Liver (tissue), 3 donors: ENCODE results near the gene YDJC.

Source experiments
- ATF3 ChIP-seq: IDR thresholded peaks from 2 replicates; pipeline ENCODE4 v1.6.1; 2016; ENCODE audit warnings: antibody characterized with exemption
- FOXA1 ChIP-seq: IDR thresholded peaks from 2 replicates; pipeline ENCODE4 v1.6.1; 2016; ENCODE audit warnings: antibody characterized with exemption
- FOXA2 ChIP-seq: IDR thresholded peaks from 2 replicates; pipeline ENCODE4 v1.6.1; 2016; ENCODE audit warnings: antibody characterized with exemption
- GABPA ChIP-seq, 2 donors: IDR thresholded peaks in 1 of 2; conservative IDR thresholded peaks in 1 of 2; 2 replicates each; pipeline ENCODE4 v1.6.1; 2016; ENCODE audit warnings: antibody characterized with exemption in 2 of 2, mild to moderate bottlenecking in 1 of 2, moderate library complexity in 1 of 2
- HNF4G ChIP-seq: IDR thresholded peaks from 2 replicates; pipeline ENCODE4 v1.6.1; 2016; ENCODE audit warnings: antibody characterized with exemption
- JUND ChIP-seq, 2 donors: IDR thresholded peaks; 2 replicates each; pipeline ENCODE4 v1.6.1; 2016; ENCODE audit warnings: antibody characterized with exemption in 2 of 2
- RAD21 ChIP-seq, 2 donors: IDR thresholded peaks; 2 replicates each; pipeline ENCODE4 v1.6.1; 2016; ENCODE audit warnings: antibody characterized with exemption in 2 of 2, mild to moderate bottlenecking in 2 of 2
- RXRA ChIP-seq, 2 donors: IDR thresholded peaks; 2 replicates each; pipeline ENCODE4 v1.6.1; 2017 to 2018; ENCODE audit warnings: antibody characterized with exemption in 2 of 2, mild to moderate bottlenecking in 1 of 2
- SP1 ChIP-seq: IDR thresholded peaks from 2 replicates; pipeline ENCODE4 v1.6.1; 2018; ENCODE audit warnings: antibody characterized with exemption, mild to moderate bottlenecking
- TAF1 ChIP-seq: conservative IDR thresholded peaks from 2 replicates; pipeline ENCODE4 v1.6.1; 2016; ENCODE audit warnings: antibody characterized with exemption, mild to moderate bottlenecking
- TF ChIP-seq, protein P1 (sequence below): fragments of 150-350 bp; IDR thresholded peaks from 2 replicates; pipeline ENCODE4 v1.5.1; 2017; ENCODE audit warnings: improper control_type of control experiment, low read depth, low read length; ENCODE audit not compliant: missing input control
- TF ChIP-seq, protein P2 (sequence below): IDR thresholded peaks from 2 replicates; pipeline ENCODE4 v1.6.1; 2016; ENCODE audit warnings: antibody characterized with exemption, mild to moderate bottlenecking
- TF ChIP-seq, protein P3 (sequence below): IDR thresholded peaks from 2 replicates; pipeline ENCODE4 v1.6.1; 2016; ENCODE audit warnings: antibody characterized with exemption
- donor health status: healthy.
- donor health status: healthy.

DNA sequence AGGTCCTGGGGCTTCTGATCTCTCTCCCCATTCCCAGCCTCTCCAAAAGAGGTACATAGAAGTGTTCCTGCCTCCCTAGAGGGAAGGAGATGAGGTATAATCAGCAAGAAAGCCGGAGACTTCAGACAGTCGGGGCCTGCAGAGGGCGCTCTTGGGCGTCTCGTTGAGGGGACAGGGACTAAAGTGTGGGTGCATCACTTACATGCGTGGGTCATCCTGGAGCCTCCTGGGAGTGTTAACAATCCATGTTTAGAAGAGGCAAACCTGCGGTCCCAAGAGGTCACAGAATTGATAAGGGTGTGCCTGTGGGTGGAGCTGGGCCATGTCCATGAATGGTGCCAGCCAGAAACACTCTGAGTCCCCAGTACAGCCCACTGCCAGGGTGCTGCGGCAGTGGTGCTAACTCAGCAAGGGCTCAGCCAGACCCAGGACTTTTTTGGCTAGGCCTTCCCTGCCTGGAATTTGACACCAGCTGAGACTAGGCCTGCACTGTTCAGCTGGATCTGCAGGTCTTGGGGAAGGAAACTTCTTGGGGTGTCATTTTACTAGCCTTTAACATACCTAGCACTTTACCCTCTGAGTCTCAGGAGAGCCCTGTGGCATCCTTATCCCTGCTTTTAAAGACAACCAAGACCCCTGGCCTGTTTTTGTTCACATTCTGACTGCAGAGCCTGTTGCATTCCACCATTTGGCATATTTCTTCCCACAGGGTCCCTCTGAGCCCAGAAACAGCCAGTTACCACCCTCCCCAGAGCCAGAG is 5.5 kb downstream of the YDJC start:
- TF ChIP-seq, protein P1, sequence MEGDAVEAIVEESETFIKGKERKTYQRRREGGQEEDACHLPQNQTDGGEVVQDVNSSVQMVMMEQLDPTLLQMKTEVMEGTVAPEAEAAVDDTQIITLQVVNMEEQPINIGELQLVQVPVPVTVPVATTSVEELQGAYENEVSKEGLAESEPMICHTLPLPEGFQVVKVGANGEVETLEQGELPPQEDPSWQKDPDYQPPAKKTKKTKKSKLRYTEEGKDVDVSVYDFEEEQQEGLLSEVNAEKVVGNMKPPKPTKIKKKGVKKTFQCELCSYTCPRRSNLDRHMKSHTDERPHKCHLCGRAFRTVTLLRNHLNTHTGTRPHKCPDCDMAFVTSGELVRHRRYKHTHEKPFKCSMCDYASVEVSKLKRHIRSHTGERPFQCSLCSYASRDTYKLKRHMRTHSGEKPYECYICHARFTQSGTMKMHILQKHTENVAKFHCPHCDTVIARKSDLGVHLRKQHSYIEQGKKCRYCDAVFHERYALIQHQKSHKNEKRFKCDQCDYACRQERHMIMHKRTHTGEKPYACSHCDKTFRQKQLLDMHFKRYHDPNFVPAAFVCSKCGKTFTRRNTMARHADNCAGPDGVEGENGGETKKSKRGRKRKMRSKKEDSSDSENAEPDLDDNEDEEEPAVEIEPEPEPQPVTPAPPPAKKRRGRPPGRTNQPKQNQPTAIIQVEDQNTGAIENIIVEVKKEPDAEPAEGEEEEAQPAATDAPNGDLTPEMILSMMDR = no peak
- TF ChIP-seq GABPA (IDR thresholded peaks at IDR 0.05 in 1 of 2, conservative IDR thresholded peaks at IDR 0.05 in 1 of 2) (no peak), RAD21 (IDR thresholded peaks at IDR 0.05) (no peak), HNF4G (no peak), ATF3 (no peak), FOXA2 (no peak), SP1 (no peak), JUND (IDR thresholded peaks at IDR 0.05) (no peak), TAF1 (no peak), FOXA1 (no peak), RXRA (IDR thresholded peaks at IDR 0.05) (no peak)
- TF ChIP-seq, protein P2, sequence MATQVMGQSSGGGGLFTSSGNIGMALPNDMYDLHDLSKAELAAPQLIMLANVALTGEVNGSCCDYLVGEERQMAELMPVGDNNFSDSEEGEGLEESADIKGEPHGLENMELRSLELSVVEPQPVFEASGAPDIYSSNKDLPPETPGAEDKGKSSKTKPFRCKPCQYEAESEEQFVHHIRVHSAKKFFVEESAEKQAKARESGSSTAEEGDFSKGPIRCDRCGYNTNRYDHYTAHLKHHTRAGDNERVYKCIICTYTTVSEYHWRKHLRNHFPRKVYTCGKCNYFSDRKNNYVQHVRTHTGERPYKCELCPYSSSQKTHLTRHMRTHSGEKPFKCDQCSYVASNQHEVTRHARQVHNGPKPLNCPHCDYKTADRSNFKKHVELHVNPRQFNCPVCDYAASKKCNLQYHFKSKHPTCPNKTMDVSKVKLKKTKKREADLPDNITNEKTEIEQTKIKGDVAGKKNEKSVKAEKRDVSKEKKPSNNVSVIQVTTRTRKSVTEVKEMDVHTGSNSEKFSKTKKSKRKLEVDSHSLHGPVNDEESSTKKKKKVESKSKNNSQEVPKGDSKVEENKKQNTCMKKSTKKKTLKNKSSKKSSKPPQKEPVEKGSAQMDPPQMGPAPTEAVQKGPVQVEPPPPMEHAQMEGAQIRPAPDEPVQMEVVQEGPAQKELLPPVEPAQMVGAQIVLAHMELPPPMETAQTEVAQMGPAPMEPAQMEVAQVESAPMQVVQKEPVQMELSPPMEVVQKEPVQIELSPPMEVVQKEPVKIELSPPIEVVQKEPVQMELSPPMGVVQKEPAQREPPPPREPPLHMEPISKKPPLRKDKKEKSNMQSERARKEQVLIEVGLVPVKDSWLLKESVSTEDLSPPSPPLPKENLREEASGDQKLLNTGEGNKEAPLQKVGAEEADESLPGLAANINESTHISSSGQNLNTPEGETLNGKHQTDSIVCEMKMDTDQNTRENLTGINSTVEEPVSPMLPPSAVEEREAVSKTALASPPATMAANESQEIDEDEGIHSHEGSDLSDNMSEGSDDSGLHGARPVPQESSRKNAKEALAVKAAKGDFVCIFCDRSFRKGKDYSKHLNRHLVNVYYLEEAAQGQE = no peak
- TF ChIP-seq, protein P3, sequence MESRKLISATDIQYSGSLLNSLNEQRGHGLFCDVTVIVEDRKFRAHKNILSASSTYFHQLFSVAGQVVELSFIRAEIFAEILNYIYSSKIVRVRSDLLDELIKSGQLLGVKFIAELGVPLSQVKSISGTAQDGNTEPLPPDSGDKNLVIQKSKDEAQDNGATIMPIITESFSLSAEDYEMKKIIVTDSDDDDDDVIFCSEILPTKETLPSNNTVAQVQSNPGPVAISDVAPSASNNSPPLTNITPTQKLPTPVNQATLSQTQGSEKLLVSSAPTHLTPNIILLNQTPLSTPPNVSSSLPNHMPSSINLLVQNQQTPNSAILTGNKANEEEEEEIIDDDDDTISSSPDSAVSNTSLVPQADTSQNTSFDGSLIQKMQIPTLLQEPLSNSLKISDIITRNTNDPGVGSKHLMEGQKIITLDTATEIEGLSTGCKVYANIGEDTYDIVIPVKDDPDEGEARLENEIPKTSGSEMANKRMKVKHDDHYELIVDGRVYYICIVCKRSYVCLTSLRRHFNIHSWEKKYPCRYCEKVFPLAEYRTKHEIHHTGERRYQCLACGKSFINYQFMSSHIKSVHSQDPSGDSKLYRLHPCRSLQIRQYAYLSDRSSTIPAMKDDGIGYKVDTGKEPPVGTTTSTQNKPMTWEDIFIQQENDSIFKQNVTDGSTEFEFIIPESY = no peak
